IMR-90 (cell line): ENCODE measurements around the gene GSG1. TPM values are rescaled to one million over a fixed set of nuclear protein-coding genes. Genes with fewer than 3 reads are reported as not detected.

Experiments used
- ATAC-seq: fragments of 200-7000 bp; cut with Tn5 transposase; 2 replicates; pipeline ENCODE4 v1.9.1; 2020; ENCODE audit warnings: low read depth, mild to moderate bottlenecking, moderate library complexity
- BruUV-seq: library from RNA; stranded (reverse); fragments of 400-500 nt; replicated peaks from 2 replicates; lab custom pipeline; 2021; lab: Mats Ljungman, UMichigan
- CTCF ChIA-PET: fragments of 300-600 bp; formaldehyde crosslinking; extraction: SDS; loops from one replicate; lab custom pipeline; 2021; ENCODE audit warnings: antibody characterized with exemption; lab: Yijun Ruan, JAX
- POLR2A ChIA-PET: fragments of 300-600 bp; sonication (Branson Sonifier 250); formaldehyde crosslinking; loops from one replicate; lab custom pipeline; 2022; ENCODE audit warnings: antibody characterized with exemption; ENCODE audit not compliant: unreplicated experiment; lab: Charles Lee
- DNase-seq: peaks from one replicate; pipeline ENCODE4 v3.0.0; 2013
- H2AFZ ChIP-seq: replicated peaks from 2 replicates; pipeline ENCODE3; 2013; ENCODE audit warnings: low read length, mild to moderate bottlenecking; ENCODE audit not compliant: poor library complexity
- H2AK5ac ChIP-seq: 2 replicates; pipeline ENCODE4 v1.6.1; 2013; ENCODE audit warnings: low read depth, low read length, inconsistent platforms
- H2AK9ac ChIP-seq: replicated peaks from 2 replicates; pipeline ENCODE3; 2013; ENCODE audit warnings: mild to moderate bottlenecking, low read depth, low read length, moderate library complexity; ENCODE audit not compliant: poor library complexity
- H2BK120ac ChIP-seq: 2 replicates; pipeline ENCODE4 v1.6.1; 2013; ENCODE audit warnings: low read depth, low read length, inconsistent platforms
- H2BK15ac ChIP-seq: 3 replicates; pipeline ENCODE4 v1.6.1; 2013; ENCODE audit warnings: low read depth, low read length, inconsistent platforms
- H2BK20ac ChIP-seq: 2 replicates; pipeline ENCODE4 v1.6.1; 2013; ENCODE audit warnings: low read depth, mild to moderate bottlenecking, inconsistent platforms, low read length, moderate library complexity
- H2BK5ac ChIP-seq: 2 replicates; pipeline ENCODE4 v1.6.1; 2013; ENCODE audit warnings: mild to moderate bottlenecking, low read depth, low read length, inconsistent platforms; ENCODE audit not compliant: poor library complexity, severe bottlenecking
- H3K14ac ChIP-seq: replicated peaks from 2 replicates; pipeline ENCODE4 v1.6.1; 2013; ENCODE audit warnings: low read depth, low read length, inconsistent platforms
- H3K18ac ChIP-seq: 2 replicates; pipeline ENCODE4 v1.6.1; 2013; ENCODE audit warnings: low read depth, low read length, control low read depth
- H3K23ac ChIP-seq: 2 replicates; pipeline ENCODE4 v1.6.1; 2013; ENCODE audit warnings: low read depth, low read length, inconsistent platforms
- H3K27ac ChIP-seq: 2 replicates; pipeline ENCODE4 v1.5.1; 2013; ENCODE audit warnings: mild to moderate bottlenecking, control low read depth, low read length; ENCODE audit not compliant: insufficient read depth
- H3K27me3 ChIP-seq: 2 replicates; pipeline ENCODE4 v1.6.1; 2013; ENCODE audit warnings: low read length; ENCODE audit not compliant: control insufficient read depth, insufficient read depth
- H3K36me3 ChIP-seq: 2 replicates; pipeline ENCODE4 v1.6.1; 2013; ENCODE audit warnings: low read length, mixed read lengths; ENCODE audit not compliant: control insufficient read depth, insufficient read depth
- H3K4ac ChIP-seq: 2 replicates; pipeline ENCODE4 v1.6.1; 2013; ENCODE audit warnings: low read depth, low read length, inconsistent platforms
- H3K4me1 ChIP-seq: 2 replicates; pipeline ENCODE4 v1.6.1; 2013; ENCODE audit warnings: low read length, mixed read lengths; ENCODE audit not compliant: control insufficient read depth, insufficient read depth
- H3K4me2 ChIP-seq: 2 replicates; pipeline ENCODE4 v1.6.1; 2013; ENCODE audit warnings: low read depth, mild to moderate bottlenecking, control low read depth, low read length, moderate library complexity
- H3K4me3 ChIP-seq: 2 replicates; pipeline ENCODE4 v1.5.1; 2013; ENCODE audit warnings: low read depth, mild to moderate bottlenecking, control low read depth, low read length, moderate library complexity; ENCODE audit not compliant: insufficient read depth
- H3K56ac ChIP-seq: 2 replicates; pipeline ENCODE4 v1.6.1; 2013; ENCODE audit warnings: low read length, inconsistent platforms; ENCODE audit not compliant: insufficient read depth; ENCODE audit errors: extremely low read depth
- H3K79me1 ChIP-seq, 2 experiments: 2 replicates each; pipeline ENCODE4 v1.6.1; 2013; ENCODE audit warnings: low read length in 2 of 2, inconsistent platforms in 1 of 2, low read depth in 1 of 2
- H3K9ac ChIP-seq: 2 replicates; pipeline ENCODE4 v1.6.1; 2013; ENCODE audit warnings: low read depth, low read length, control low read depth
- H3K9me1 ChIP-seq: 2 replicates; pipeline ENCODE4 v1.6.1; 2013; ENCODE audit warnings: low read length, inconsistent platforms; ENCODE audit not compliant: insufficient read depth
- H3K9me3 ChIP-seq: 2 replicates; pipeline ENCODE4 v1.6.1; 2013; ENCODE audit warnings: low read length; ENCODE audit not compliant: control insufficient read depth, insufficient read depth
- H4K20me1 ChIP-seq: 2 replicates; pipeline ENCODE4 v1.6.1; 2013; ENCODE audit warnings: low read length, inconsistent platforms; ENCODE audit not compliant: insufficient read depth
- H4K5ac ChIP-seq: 2 replicates; pipeline ENCODE4 v1.6.1; 2013; ENCODE audit warnings: mild to moderate bottlenecking, low read depth, low read length, control low read depth
- H4K8ac ChIP-seq, 2 experiments: 2 replicates each; pipeline ENCODE4 v1.6.1; 2013; ENCODE audit warnings: low read depth in 2 of 2, low read length in 2 of 2, control low read depth in 1 of 2, inconsistent platforms in 1 of 2
- H4K91ac ChIP-seq: 2 replicates; pipeline ENCODE4 v1.6.1; 2013; ENCODE audit warnings: low read depth, low read length, inconsistent platforms; ENCODE audit not compliant: insufficient read depth
- FOS ChIP-seq: fragments of 150-350 bp; IDR thresholded peaks from 2 replicates; pipeline ENCODE4 v1.6.1; 2016; ENCODE audit warnings: low read depth, low read length
- WGBS, 2 experiments: methylation state at CpG; one replicate each; pipeline versions ENCODE4 v1.1.5 to v1.1.7; 2013; ENCODE audit warnings: missing lambda C conversion rate in 2 of 2; ENCODE audit not compliant: insufficient read length in 1 of 2; ENCODE audit errors: extremely low coverage in 2 of 2; 5-methylcytosine and 5-hydroxymethylcytosine counted together
- dilution Hi-C: fragments of 300-500 bp; cut with HindIII; formaldehyde crosslinking; loops from one replicate; pipeline ENCODE4 v1.14.3; 2018; ENCODE audit warnings: low sequenced_read_pairs; ENCODE audit not compliant: unreplicated experiment
- in situ Hi-C: fragments of 300-500 bp; cut with MboI; formaldehyde crosslinking; loops from 3 replicates; pipeline ENCODE4 v1.14.3; 2019; ENCODE audit warnings: low sequenced_read_pairs, inconsistent platforms, mixed read lengths
- intact Hi-C: fragments of 100-400 bp; cut with micrococcal nuclease; formaldehyde crosslinking; loops from 2 replicates; pipeline ENCODE4 v1.10.0; 2022
- polyA plus RNA-seq, 3 experiments: library from polyadenylated mRNA; depleted of rRNA; stranded (reverse); fragments of >200 nt; gene quantifications; 2 replicates each; pipeline ENCODE4 v1.2.3, GENCODE V29; 2012; ENCODE audit warnings: low replicate concordance in 1 of 3
- total RNA-seq: library from RNA; depleted of rRNA; stranded (reverse); fragments of >200 nt; gene quantifications from 2 replicates; pipeline ENCODE4 v1.2.3, GENCODE V29; 2012

The GSG1 gene
- total and polyA plus RNA-seq, 2 of the 4 experiments (the other 2 are of a cell fraction), result 1.8 to 2.9 TPM

GRCh38 chr12:13149411-13149810 is 45.9 kb upstream of the GSG1 start:
- H3K79me1 ChIP-seq, result no peaks in the 10 kb centered on the region

More at GRCh38 chr12:13149411-13149810, 45.9 kb upstream of the GSG1 start:
- Histone ChIP-seq H2BK15ac (no peak overlapping the region), H3K4me1 (peaks cover 9% of the 10 kb centered on the region), H3K27ac (no peak overlapping the region), H3K9me1 (no peaks in the 10 kb centered on the region), H4K8ac (no peak overlapping the region), H3K56ac (no peak overlapping the region), H2BK5ac (no peak overlapping the region), H4K91ac (no peak overlapping the region), H3K4ac (no peak overlapping the region), H2AK9ac (no peak overlapping the region), H2AFZ (no peak overlapping the region), H2AK5ac (no peak overlapping the region), H4K20me1 (no peaks in the 10 kb centered on the region), H3K14ac (no peak overlapping the region), H3K27me3 (no peaks in the 10 kb centered on the region), H3K4me2 (no peak overlapping the region), H3K36me3 (no peaks in the 10 kb centered on the region), H2BK120ac (no peak overlapping the region), H2BK20ac (no peak overlapping the region), H3K9me3 (no peaks in the 10 kb centered on the region), H3K9ac (no peak overlapping the region), H3K4me3 (no peak overlapping the region), H3K18ac (no peak overlapping the region), H4K5ac (no peak overlapping the region), H3K23ac (no peak overlapping the region)
- dilution Hi-C loops, result no loop called here
- BruUV-seq, result no TSS peak
- no peak for TF ChIP-seq FOS
- DNase-seq (no peak), ATAC-seq (no peak)
- CTCF ChIA-PET, result no interaction called here
- intact Hi-C loops, result no loop called here
- POLR2A ChIA-PET, result no interaction called here
- no CpG with 5 or more reads among the region's 4 CpGs for WGBS, 2 experiments
- in situ Hi-C loops, result no loop called here
